Lung (tissue), 12 donors: ENCODE measurements around the gene CFAP58. TPM values are rescaled to one million over a fixed set of nuclear protein-coding genes. Genes with fewer than 3 reads are reported as not detected.

Experiments
- ATAC-seq: fragments of 200-7000 bp; cut with Tn5 transposase; one replicate; pipeline ENCODE4 v1.9.1; 2020; ENCODE audit warnings: moderate number of reproducible peaks; ENCODE audit not compliant: insufficient read depth, low FRiP score
- DNase-seq, 3 donors: peaks; one replicate each; pipeline ENCODE4 v3.0.0-alpha.2; 2013 to 2017
- H3K27ac ChIP-seq, 2 donors: one replicate each; pipeline ENCODE4 v1.5.1; 2013; ENCODE audit warnings: mild to moderate bottlenecking in 2 of 2, moderate library complexity in 2 of 2, control low read depth in 1 of 2, inconsistent platforms in 1 of 2, low read depth in 1 of 2, low read length in 1 of 2
- H3K27me3 ChIP-seq, 3 donors: one replicate each; pipeline ENCODE4 v1.5.1; 2013; ENCODE audit warnings: low read length in 2 of 3; ENCODE audit not compliant: control insufficient read depth in 3 of 3, insufficient read depth in 3 of 3
- H3K36me3 ChIP-seq, 4 donors: one replicate each; pipeline ENCODE4 v1.5.1; 2013; ENCODE audit warnings: low read length in 4 of 4, mild to moderate bottlenecking in 1 of 4, moderate library complexity in 1 of 4; ENCODE audit not compliant: control insufficient read depth in 4 of 4, insufficient read depth in 4 of 4
- H3K4me1 ChIP-seq, 5 donors: one replicate each; pipeline ENCODE4 v1.5.1; 2013; ENCODE audit warnings: low read length in 5 of 5, mild to moderate bottlenecking in 2 of 5, moderate library complexity in 1 of 5; ENCODE audit not compliant: control insufficient read depth in 5 of 5, insufficient read depth in 5 of 5
- H3K4me3 ChIP-seq: one replicate; pipeline ENCODE4 v1.5.1; 2013; ENCODE audit warnings: mild to moderate bottlenecking, control low read depth, moderate library complexity
- H3K9ac ChIP-seq, 2 donors: one replicate each; pipeline ENCODE4 v1.5.1; 2013; ENCODE audit warnings: low read length in 2 of 2, control low read depth in 1 of 2; ENCODE audit not compliant: insufficient read depth in 1 of 2
- H3K9me3 ChIP-seq, 4 donors: one replicate each; pipeline ENCODE4 v1.5.1; 2013; ENCODE audit warnings: low read length in 3 of 4, mild to moderate bottlenecking in 1 of 4, moderate library complexity in 1 of 4; ENCODE audit not compliant: control insufficient read depth in 4 of 4, insufficient read depth in 3 of 4
- WGBS, 2 donors: extraction: QIAGEN DNeasy Blood & Tissue Kit; methylation state at CpG; one replicate each; pipeline ENCODE4 v1.1.7; 2013; 5-methylcytosine and 5-hydroxymethylcytosine counted together
- polyA plus RNA-seq, 2 donors: library from polyadenylated mRNA; stranded (reverse); fragments of 200-250 nt; gene quantifications; one replicate each; pipeline ENCODE4 v1.2.1, GENCODE V29; 2013
- total RNA-seq, 2 donors: library from RNA; depleted of rRNA in 1 of 2; stranded (reverse); fragments of >200 nt in 1 of 2; gene quantifications; one replicate each; pipeline ENCODE4 v1.2.1, GENCODE V29; 2014 to 2021
- TF ChIP-seq, protein P1 (sequence below): IDR thresholded peaks from 2 replicates; pipeline ENCODE4 v1.5.1; 2012; ENCODE audit warnings: mild to moderate bottlenecking; ENCODE audit errors: control extremely low read depth, extremely low read depth
- donor health status: control.
- donor health status: control.
- donor health status: Bipolar disorder and iron deficiency.
- donor health status: healthy.
- donor health status: DM: yes; HTN: yes; CAD: no.

CFAP58 gene
- total and polyA plus RNA-seq, 4 donors: 1.4 to 5.4 (median 3.6) TPM

- ATAC-seq: no peak
- DNase-seq: no peak
- Histone ChIP-seq H3K4me1 (peaks cover 0 to 24% (median 0%) of the 10 kb centered on the region in 5 donors), H3K9ac (no peak overlapping the region), H3K9me3 (no peaks in the 10 kb centered on the region), H3K27me3 (no peaks in the 10 kb centered on the region), H3K27ac (no peak overlapping the region), H3K4me3 (no peak overlapping the region), H3K36me3 (peaks cover 0 to 6% (median 2%) of the 10 kb centered on the region in 4 donors)
- TF ChIP-seq, protein P1, sequence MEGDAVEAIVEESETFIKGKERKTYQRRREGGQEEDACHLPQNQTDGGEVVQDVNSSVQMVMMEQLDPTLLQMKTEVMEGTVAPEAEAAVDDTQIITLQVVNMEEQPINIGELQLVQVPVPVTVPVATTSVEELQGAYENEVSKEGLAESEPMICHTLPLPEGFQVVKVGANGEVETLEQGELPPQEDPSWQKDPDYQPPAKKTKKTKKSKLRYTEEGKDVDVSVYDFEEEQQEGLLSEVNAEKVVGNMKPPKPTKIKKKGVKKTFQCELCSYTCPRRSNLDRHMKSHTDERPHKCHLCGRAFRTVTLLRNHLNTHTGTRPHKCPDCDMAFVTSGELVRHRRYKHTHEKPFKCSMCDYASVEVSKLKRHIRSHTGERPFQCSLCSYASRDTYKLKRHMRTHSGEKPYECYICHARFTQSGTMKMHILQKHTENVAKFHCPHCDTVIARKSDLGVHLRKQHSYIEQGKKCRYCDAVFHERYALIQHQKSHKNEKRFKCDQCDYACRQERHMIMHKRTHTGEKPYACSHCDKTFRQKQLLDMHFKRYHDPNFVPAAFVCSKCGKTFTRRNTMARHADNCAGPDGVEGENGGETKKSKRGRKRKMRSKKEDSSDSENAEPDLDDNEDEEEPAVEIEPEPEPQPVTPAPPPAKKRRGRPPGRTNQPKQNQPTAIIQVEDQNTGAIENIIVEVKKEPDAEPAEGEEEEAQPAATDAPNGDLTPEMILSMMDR: no peak
- WGBS, 2 donors: 75 to 92% methylated on average over 3 of the region's 3 CpGs
These were observed 46.7 kb upstream of the CFAP58 start for GRCh38 chr10:104306897-104307296.

- ATAC-seq: no peak
- 76 to 86% methylated on average over 10 of the region's 10 CpGs for WGBS, 2 donors
- peaks cover 0 to 32% (median 0%) of the 10 kb centered on the region in 5 donors for H3K4me1 ChIP-seq
These were observed 45.8 kb upstream of the CFAP58 start for GRCh38 chr10:104307576-104308438.

GRCh38 chr10:104308439-104308903, 45.2 kb upstream of the CFAP58 start:
- Histone ChIP-seq H3K4me1 (peaks cover 0 to 34% (median 0%) of the 10 kb centered on the region in 5 donors), H3K9me3 (no peaks in the 10 kb centered on the region), H3K27ac (peak overlapping the region in 1 of 2 donors; percentile 15), H3K4me3 (no peak overlapping the region), H3K36me3 (peaks cover 7 to 19% (median 14%) of the 10 kb centered on the region in 4 donors), H3K9ac (peak overlapping the region in 1 of 2 donors; percentile 10), H3K27me3 (no peaks in the 10 kb centered on the region)
- TF ChIP-seq, protein P1: no peak
- no peak for ATAC-seq
- WGBS, 2 donors: 71 to 75% methylated on average over 4 of the region's 4 CpGs
- no peak for DNase-seq

More at GRCh38 chr10:104307576-104308438, 45.8 kb upstream of the CFAP58 start:
- Histone ChIP-seq H3K27ac (peak overlapping the region; percentile 21 to 43), H3K36me3 (peaks cover under 1 to 12% (median 9%) of the 10 kb centered on the region in 4 donors), H3K27me3 (no peaks in the 10 kb centered on the region), H3K9ac (no peak overlapping the region), H3K9me3 (no peaks in the 10 kb centered on the region), H3K4me3 (no peak overlapping the region)
- TF ChIP-seq, protein P1: no peak
- DNase-seq: no peak
